Measurements from ENCODE around the gene TARBP1. TPM values are rescaled to one million over a fixed set of nuclear protein-coding genes. Genes with fewer than 3 reads are reported as not detected.
"Not testable (repeated sequence)": the region's sequence is repeated elsewhere in the genome, so short reads cannot be mapped to it uniquely, and the experiment has no call there.

The TARBP1 gene
- total RNA-seq, 1 donor: 20.3 TPM

DNA sequence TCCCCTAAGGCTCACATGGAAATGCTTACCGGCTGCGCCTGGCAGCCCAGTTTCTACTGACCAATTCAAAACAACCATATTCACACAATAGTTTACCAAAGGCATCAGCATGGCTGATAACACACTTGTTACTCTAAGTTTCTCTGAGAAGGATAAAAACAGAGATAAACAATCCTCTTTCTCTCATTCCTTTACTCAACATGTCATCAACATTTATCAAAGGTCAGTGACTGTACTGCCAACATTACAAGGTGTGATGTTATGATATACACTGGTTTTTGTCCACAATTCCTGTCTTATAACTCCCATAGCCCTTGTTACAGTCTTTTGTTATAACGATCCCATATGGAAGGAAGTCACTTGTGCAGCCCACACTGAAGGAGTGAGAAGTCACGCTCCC lies 72.1 kb downstream of the TARBP1 start:
- TF ChIP-seq, protein P1, sequence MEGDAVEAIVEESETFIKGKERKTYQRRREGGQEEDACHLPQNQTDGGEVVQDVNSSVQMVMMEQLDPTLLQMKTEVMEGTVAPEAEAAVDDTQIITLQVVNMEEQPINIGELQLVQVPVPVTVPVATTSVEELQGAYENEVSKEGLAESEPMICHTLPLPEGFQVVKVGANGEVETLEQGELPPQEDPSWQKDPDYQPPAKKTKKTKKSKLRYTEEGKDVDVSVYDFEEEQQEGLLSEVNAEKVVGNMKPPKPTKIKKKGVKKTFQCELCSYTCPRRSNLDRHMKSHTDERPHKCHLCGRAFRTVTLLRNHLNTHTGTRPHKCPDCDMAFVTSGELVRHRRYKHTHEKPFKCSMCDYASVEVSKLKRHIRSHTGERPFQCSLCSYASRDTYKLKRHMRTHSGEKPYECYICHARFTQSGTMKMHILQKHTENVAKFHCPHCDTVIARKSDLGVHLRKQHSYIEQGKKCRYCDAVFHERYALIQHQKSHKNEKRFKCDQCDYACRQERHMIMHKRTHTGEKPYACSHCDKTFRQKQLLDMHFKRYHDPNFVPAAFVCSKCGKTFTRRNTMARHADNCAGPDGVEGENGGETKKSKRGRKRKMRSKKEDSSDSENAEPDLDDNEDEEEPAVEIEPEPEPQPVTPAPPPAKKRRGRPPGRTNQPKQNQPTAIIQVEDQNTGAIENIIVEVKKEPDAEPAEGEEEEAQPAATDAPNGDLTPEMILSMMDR (IDR thresholded peaks at IDR 0.05; ENCODE audit: insufficient read depth, low read depth, low read length): no peak
- H3K4me3 ChIP-seq (ENCODE audit: low read depth, low read length): no peak overlapping the region
- DNase-seq (ENCODE audit: low read depth): no peak

DNA sequence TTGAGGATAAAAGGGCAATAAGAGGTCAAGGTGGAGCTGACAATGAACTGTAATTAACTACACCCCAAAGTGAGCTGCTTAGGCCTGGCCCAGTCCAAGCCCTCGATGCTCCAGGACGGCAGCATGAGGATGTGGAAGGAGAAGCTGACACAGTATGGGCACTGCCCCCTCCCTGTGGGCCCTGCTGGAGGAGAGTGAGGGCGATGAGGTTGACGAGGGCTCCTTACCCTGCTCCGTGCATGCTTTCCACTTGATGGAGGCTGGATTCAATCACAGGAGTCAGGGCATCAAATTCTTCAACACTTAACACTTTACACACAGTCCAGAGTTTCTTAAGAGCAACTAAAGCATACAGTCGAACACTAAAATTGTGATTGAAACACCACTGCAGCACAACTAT lies 73.3 kb downstream of the TARBP1 start:
- no peak overlapping the region for H3K4me3 ChIP-seq (ENCODE audit: low read depth, low read length)
- no peak for DNase-seq (ENCODE audit: low read depth)
- TF ChIP-seq, protein P1 (IDR thresholded peaks at IDR 0.05; ENCODE audit: insufficient read depth, low read depth, low read length): no peak

DNA sequence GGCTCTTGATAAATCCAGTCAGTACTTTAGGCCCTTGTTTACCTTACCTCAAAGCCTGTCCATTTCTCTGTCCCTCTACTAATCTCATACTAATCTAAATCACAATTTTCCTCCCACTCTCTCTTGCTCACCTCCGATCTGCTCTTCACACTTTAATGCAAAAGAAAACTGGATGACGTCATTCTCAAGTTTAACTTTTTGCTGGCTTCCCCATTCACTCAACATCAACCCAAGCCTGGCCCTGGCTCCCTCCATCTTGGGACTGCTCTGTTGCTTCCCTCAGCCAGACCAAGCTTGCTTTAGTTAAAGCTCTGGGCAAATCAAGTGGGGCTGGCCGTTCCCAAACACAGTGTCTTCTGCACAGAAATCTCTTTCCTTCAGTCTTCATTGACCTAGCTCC lies 76.0 kb downstream of the TARBP1 start:
- H3K4me3 ChIP-seq (ENCODE audit: low read depth, low read length): no peak overlapping the region
- TF ChIP-seq, protein P1 (IDR thresholded peaks at IDR 0.05; ENCODE audit: insufficient read depth, low read depth, low read length): no peak
- no peak for DNase-seq (ENCODE audit: low read depth)

DNA sequence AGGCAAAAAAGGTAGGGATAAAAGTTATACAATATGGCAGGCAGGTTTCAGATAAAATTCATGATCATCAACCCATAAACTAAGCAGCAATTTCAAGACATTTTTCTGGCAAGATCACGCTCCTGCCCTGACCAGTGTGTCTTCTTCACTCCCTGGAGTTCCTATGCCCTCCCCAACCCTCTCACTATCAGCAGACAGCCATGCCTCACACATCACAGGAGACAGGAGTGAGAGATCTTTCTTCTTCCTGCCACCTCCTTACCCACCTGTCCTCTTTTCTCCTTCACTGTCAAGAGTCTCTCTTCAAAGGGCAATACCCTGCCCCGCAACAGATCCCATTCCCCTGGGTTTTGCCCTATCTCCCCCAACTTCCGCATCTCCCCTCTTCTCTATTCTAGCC lies 77.3 kb downstream of the TARBP1 start:
- DNase-seq (ENCODE audit: low read depth): no peak
- no peak overlapping the region for H3K4me3 ChIP-seq (ENCODE audit: low read depth, low read length)
- TF ChIP-seq, protein P1 (IDR thresholded peaks at IDR 0.05; ENCODE audit: insufficient read depth, low read depth, low read length): no peak

DNA sequence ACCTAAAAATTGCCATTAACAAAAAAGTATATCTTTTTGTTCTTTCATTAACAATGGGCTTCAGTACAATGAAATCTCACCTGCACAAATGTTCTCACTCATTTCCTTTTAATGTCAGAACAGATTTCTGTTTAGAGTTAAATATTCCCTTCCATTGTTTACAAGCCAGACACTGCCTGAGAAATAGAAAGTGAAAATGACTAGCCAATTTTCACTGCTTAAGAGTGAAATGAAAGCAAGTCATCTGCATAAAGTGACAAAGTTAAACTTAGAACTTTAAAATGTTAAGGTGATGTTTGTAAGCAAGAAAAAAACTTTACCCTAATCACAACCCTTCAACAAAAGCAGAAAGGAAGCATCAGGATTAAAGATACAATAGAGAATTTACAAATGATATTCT lies 78.2 kb downstream of the TARBP1 start:
- no peak overlapping the region for H3K4me3 ChIP-seq (ENCODE audit: low read depth, low read length)
- TF ChIP-seq, protein P1 (IDR thresholded peaks at IDR 0.05; ENCODE audit: insufficient read depth, low read depth, low read length): no peak
- DNase-seq (ENCODE audit: low read depth): peak; percentile 48

DNA sequence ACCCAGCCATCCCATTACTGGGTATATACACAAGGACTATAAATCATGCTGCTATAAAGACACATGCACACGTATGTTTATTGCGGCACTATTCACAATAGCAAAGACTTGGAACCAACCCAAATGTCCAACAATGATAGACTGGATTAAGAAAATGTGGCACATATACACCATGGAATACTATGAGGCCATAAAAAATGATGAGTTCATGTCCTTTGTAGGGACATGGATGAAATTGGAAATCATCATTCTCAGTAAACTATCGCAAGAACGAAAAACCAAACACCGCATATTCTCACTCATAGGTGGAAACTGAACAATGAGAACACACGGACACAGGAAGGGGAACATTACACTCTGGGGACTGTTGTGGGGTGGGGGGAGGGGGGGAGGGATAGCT lies 79.5 kb downstream of the TARBP1 start:
- not testable (repeated sequence) for H3K4me3 ChIP-seq (ENCODE audit: low read depth, low read length); DNase-seq (ENCODE audit: low read depth)

DNA sequence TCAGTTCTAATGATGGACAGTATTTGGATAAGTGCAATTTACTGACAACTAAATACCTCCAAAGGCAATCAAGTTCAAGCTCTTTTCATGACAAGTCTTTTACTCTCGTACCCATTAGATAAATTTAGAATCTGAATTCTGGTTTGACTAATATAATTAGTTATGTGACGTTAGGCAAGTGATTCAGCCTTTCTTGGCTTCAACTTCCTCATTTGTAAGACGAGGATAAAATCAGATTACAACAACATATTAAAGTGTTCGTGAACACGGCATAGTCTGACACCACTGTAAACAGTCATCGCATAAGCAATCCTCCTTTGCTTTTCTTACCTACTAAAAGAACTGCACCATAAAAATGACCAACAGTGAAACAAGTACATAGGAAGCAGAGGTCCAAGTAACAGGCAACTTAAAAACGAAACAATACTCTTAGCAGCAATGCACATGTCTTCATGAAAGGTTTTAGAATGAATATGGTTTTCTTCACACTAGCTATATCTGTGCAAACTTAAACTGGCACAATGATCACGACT lies 80.1 kb downstream of the TARBP1 start:
- DNase-seq (ENCODE audit: low read depth): peak; percentile 34
- TF ChIP-seq, protein P1 (IDR thresholded peaks at IDR 0.05; ENCODE audit: insufficient read depth, low read depth, low read length): no peak
- no peak overlapping the region for H3K4me3 ChIP-seq (ENCODE audit: low read depth, low read length)

All from fibroblast of villous mesenchyme (primary cell).